Renal cortical epithelial cell (primary cell): ENCODE data around the gene RPGRIP1L. TPM values are rescaled to one million over a fixed set of nuclear protein-coding genes. Genes with fewer than 3 reads are reported as not detected.

Experiments used
- DNase-seq: peaks from one replicate; pipeline ENCODE4 v3.0.0-alpha.2; 2011; ENCODE audit warnings: low read depth
- total RNA-seq: library from RNA; depleted of rRNA; stranded (reverse); fragments of >200 nt; gene quantifications from 2 replicates; pipeline ENCODE4 v1.2.3, GENCODE V29; 2014

RPGRIP1L gene
- total RNA-seq, 1 donor from 2014 or later: 24.2 TPM

DNA sequence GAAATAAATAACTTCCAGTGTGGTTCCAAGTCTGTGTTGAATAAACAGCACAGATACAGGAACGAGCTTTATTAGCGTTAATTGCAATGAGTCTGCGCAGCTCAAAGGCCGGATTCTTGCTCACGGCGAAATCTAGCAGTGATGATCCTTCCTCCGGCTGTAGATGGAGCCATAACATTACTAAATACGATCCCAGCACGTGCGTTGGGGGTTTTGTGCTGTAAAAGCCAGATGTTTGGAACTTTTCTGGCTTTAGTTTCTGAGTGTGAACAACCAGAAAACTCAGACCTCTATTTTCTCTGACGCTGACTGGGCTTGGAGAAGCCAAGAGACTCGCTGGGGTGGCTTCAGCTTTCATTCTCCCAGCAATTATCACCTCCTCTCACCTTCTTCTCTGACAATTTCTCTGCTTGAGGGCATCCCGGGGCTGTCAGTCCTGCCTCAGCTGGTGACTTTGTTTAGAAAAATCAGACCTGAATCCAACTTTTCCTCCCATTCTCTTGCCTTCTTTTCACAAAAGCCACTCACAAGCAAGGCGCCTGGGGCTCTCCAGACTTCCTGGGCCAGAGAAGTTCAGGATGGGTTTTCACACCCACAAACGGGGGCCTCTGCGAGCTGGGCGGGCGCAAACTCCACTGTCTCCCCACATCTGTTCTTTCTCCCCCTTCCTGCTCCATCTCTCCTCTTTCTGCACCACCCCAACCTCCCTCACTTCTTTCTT is 153.5 kb downstream of the RPGRIP1L start:
- peak; percentile 65 for DNase-seq

Other genes starting within 250 kb of the RPGRIP1L start
- 26.6 and 38.4 TPM in 2 replicates for gene AKTIP, start 200.7 kb downstream of the RPGRIP1L start, total RNA-seq
- 65.1 and 196 TPM in 2 replicates for gene FTO, start 297 bp upstream of the RPGRIP1L start, total RNA-seq